ENCODE measurements around the gene NCK1. TPM values are rescaled to one million over a fixed set of nuclear protein-coding genes. Genes with fewer than 3 reads are reported as not detected.

Gene NCK1
- total and polyA plus RNA-seq, 9 of the 15 experiments (the other 6 are each of a cell fraction or from before 2014, with no cell fraction given), result 17.3 to 30.5 (median 25.0) TPM

GRCh38 chr3:136840252-136840651 is 21.8 kb upstream of the NCK1 start (continued):
- TF ChIP-seq ZBTB17 (CRISPR knock-in tag; IDR thresholded peaks at IDR 0.05) (no peak), TRIM28 (IDR thresholded peaks at IDR 0.05) (no peak), PTRF (tag; IDR thresholded peaks at IDR 0.05) (no peak), ATF3 (IDR thresholded peaks at IDR 0.05) (peak; percentile 67), ATF3 (CRISPR knock-in tag; conservative IDR thresholded peaks at IDR 0.05) (no peak), E4F1 (CRISPR knock-in tag; IDR thresholded peaks at IDR 0.05; ENCODE audit: borderline replicate concordance) (no peak), NRF1 (conservative IDR thresholded peaks at IDR 0.05 in 1 of 2, IDR thresholded peaks at IDR 0.05 in 1 of 2) (no peak), HNRNPH1 (optimal IDR thresholded peaks at IDR 0.05; ENCODE audit: low read depth, low read length) (no peak), SREBF2 (CRISPR knock-in tag; IDR thresholded peaks at IDR 0.05) (no peak), HLTF (IDR thresholded peaks at IDR 0.05) (peak; percentile 14; the same call in 1 of the 2 replicates), LARP7 (IDR thresholded peaks at IDR 0.05) (peak; percentile 27; the same call in 1 of the 2 replicates), CREB5 (CRISPR knock-in tag; IDR thresholded peaks at IDR 0.05) (no peak), KAT8 (IDR thresholded peaks at IDR 0.05; ENCODE audit: low read depth) (no peak), MED1 (CRISPR knock-in tag; IDR thresholded peaks at IDR 0.05; ENCODE audit: borderline replicate concordance) (no peak), ZNF280A (IDR thresholded peaks at IDR 0.05; ENCODE audit: low read depth, partially characterized antibody) (no peak), NCOA1 (IDR thresholded peaks at IDR 0.05; ENCODE audit: low read depth) (peak; percentile 65), MTA3 (IDR thresholded peaks at IDR 0.05; ENCODE audit: borderline replicate concordance) (no peak), ZNF408 (CRISPR knock-in tag; IDR thresholded peaks at IDR 0.05; ENCODE audit: low read depth) (no peak), ILK (tag; IDR thresholded peaks at IDR 0.05; ENCODE audit: borderline replicate concordance, low read depth) (no peak), SAFB2 (IDR thresholded peaks at IDR 0.05; ENCODE audit: borderline replicate concordance, low read depth, low read length, severe bottlenecking) (no peak), TARDBP (IDR thresholded peaks at IDR 0.05) (no peak), TEAD1 (CRISPR knock-in tag; IDR thresholded peaks at IDR 0.05) (no peak), GABPB1 (CRISPR knock-in tag; IDR thresholded peaks at IDR 0.05) (no peak), ARID2 (IDR thresholded peaks at IDR 0.05) (no peak), ZNF3 (CRISPR knock-in tag; IDR thresholded peaks at IDR 0.05) (no peak)
